Activated CD4-positive, alpha-beta T cell treated with anti-CD3 and anti-CD28 coated beads for 1 hour (primary cell): ENCODE results near the gene TTLL5.

Experiments used
- DNase-seq: peaks from one replicate; pipeline ENCODE4 v3.0.0-alpha.2; 2020

Gene TTLL5

DNA sequence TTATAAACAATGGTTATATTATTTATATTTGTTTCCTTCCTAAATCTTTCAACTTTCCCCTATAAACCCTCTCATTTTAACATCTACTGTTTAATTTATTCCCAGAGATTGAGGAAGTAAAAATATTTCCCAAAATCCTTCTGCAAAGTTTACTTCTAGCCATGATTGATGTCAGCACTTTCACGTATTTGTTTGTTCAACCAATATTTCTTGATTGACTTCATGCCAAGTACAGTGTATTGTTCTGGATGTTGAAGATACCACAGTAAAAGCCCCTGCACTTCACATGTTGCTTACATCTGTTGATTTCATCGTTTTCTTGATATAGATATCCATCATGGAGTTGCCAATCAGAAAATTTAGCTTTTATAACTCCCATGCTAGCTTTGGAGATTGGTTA lies 81.8 kb downstream of the TTLL5 start:
- DNase-seq, result no peak

DNA sequence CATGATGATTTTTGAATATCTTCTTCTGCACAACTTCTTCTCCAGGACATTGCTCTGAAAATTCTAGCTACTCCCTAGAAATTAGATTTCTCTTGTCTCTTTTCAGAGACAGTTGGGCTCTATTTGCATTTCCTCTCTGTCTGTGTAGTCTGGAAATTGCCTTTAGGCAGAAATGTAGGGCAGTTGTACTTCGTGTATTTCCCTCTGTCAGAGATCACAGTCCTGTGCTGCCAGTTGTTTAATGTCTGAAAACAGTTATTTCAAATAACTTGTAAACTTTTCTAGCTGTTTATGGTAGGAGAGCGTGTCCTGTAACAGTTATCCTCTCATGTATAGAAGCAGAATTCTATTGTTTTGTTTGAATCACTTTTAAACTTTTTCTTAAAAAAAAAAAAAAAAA lies 86.9 kb downstream of the TTLL5 start:
- DNase-seq, result no peak

DNA sequence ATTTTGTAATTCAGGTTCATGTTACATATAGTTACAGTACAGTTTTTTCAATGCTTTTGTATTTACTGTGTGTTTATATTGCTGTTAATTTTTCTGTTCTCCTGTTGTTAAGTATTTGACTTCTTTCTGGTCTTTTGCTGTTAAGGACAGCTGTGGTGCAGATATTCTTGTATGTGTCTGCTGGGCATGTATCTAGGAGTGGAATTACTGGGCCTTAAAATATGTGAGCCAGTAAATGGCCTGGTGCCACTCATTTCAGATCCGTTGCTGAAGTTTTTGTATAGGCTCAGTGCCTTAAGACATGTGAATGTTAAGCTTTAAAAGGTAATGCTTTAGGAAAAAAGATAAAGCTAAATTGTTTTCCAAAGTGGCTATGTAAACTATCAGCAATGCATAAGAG lies 87.3 kb downstream of the TTLL5 start:
- no peak for DNase-seq

DNA sequence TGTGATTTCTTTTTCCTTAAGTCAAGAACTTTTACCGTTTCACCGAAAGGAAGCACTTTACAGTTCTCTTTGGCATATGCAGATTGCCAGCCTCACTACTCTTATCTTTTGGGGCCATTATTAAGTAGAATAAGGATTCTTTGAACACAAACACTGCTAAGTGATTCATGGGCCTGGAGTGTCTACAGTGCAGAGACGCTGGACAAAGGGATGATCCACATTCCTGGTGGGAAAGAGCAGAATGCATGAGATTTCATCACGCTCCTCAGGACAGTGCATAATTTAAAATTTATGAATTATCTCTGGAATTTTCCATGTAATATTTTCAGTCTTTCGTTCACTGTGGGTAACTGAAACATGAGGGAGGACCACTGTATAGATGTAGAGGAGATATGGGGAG lies 90.2 kb downstream of the TTLL5 start:
- DNase-seq, result no peak

DNA sequence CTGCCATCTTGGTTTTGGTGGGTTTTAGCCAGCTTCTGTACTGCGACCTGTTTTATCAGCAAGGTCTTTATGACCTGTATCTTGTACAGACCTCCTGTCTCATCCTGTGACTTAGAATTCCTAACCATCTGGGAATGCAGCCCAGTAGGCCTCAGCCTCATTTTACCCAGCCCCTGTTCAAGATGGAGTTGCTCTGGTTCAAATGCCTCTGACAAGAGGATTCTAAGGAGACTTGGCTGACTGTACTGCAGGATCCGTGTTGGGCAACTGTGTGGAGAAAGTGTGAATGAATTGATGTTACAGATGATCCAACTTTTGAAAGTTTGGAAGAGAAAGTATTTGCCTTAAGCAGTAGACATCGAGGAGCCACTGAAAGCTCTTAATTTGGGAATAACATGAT lies 91.0 kb downstream of the TTLL5 start:
- DNase-seq, result no peak

DNA sequence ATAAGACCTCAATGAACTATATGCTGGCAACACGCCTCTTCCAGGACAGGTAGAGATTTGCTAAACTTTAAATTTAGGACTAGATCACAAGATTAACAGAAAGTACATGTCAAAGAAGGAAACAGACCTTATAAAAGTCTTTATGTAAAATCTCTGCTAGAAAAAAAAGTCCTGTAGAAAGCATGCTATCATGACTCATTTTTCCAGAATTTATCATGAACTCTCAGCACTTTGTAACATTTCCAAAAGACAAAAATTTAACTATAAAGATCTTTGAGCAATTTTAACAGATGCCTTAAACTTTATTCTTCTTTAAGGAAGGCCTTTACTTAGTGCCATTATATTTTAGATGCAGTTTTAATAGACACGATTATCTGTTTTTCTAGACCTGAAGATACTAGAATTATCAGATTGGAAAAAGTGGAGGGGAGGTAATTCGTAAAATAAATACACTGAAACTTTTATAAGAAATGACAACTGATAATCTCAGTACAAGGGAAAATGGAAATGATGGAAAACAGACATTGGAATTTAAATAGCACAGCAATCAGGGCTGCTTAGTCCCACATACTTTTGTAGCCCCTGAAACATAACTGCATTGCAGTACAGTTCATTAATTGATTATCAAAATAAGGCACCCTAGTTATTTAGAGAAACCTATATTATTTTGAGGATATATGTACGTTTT lies 92.0 kb downstream of the TTLL5 start:
- no peak for DNase-seq

DNA sequence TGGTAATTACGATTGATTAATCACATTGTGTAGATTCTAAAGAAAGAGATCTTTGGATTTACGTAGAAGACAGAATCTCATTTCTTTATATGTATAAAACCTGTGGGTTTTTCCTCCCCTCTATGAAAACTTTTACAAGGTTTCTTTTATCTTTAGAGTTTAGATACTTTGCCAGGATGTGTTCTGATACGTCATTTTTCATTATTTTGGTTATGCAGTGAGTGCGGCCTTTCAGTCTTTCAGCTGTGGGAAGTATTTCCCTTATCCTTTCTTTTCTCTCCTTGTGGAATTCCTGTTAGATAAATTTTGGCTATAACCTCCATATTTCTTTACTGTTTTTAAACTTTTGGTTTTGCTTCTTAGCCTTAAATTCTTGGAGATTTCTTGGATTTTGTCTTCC lies 92.7 kb downstream of the TTLL5 start:
- no peak for DNase-seq

DNA sequence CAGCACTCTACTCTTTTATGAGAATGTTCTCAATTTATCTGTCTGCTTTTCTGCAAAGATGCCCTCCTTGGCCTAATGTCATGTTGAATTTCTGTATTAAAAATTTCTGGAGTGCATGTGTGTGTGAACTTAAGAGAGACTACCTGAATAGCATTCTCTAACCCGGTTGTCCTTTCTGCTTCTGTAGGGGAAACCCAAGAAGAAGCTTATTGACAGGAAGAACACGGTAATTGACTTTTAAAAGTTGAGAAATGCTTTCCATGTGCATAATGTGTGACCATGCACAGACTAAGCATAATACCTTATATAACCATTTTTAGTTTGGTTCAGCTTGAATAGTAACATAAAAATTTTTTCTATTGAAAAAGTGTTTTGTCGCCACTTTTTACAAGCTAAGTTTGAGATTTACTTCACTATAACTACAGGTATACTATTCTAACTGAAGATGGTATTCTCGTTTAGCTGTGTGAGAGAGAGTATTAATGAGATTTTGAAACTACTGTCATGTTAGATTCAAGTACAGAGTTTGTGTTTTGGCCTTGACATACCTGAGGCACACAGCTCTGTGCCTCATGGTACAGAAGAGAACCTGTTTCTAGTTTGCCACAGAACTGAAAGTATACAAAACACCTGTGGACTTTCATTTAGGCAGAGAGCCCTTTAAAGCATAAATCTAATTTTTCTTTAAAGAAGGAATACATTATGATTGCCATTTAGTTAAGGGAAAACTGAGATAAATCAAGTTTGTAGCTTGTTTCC lies 96.8 kb downstream of the TTLL5 start:
- DNase-seq, result no peak

DNA sequence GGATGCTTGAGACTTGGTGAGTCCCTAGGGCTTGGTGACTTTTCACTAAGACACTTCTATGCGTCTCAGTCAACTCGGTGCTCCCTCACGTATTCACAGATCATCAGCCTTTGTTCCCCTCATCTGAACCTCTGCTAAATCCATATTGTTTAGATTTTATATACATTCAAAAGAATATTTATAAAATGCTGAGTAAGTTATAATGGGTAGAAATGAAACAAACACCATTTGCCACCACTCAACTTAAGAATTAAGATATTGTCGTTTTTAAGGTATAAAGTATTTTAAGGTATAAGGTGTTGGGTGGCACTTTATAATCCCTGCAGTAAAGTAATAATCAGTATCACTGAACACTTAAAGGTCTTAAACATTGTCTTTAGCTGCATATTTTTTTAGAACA lies 103.0 kb downstream of the TTLL5 start:
- DNase-seq, result no peak

DNA sequence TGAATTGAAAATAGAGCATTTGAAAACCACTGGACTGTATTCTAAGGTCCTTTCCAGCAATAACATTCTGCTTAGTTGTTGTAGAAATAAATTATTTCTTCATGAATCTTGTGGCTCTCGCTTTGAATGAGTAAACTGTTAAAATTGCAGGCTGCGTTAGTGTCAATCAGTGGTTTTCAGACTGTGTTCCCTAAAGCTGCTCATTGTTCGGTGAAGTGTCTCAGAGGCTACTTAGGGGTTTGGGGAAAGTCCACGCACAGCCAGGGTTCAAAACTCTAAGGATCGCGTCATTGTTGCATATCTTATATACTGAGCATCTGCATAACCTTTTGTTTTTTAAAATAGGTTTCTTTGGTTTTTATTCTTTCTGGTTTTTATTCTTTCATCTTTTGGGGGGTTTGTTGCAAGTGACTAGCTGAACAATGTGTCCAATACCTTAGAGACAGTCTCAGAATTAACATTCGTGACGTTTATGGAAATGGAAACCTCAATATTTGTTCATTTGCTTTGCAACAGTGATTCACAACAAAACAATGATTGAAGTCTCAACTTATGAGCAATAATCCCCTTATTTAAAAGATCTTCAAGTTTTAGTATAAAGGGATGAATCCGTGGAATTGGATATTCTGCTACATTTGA lies 108.1 kb downstream of the TTLL5 start:
- no peak for DNase-seq

DNA sequence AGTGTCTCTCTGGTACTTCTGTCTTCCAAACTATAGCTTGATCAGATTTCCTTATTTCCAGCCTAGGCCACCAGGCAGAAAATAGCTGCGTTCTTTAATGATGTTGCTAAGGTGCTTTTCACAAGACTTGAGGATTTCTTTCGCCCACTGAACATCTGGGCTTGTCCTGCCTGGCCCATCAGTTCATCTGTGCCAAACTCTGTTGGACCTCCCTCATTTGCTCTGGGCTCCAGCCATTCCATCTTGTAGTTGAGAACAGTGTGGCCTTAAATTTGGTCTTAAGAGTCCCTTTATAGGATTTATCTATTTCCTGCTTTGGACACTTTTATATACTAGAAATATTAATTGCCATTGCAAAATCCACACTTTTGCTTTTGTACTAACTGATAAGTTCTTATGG lies 109.6 kb downstream of the TTLL5 start:
- DNase-seq, result no peak

DNA sequence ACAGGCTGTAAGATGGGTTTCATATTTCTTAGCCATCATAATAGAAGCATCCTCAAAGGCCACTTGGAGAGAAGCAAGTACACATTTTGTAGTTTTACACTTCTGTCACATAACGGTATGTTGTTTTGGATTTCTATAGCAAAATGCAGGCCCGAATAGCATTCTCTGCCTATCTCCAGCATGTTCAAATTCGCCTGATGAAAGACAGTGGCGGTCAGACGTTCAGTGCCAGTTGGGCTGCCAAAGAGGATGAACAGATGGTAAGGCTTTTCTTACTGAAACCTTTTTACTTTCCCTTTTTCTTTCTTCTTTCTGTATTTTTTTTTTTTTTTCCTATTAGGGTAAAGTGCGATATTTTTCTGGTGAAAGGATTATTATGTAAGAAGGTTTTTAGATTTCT lies 110.5 kb downstream of the TTLL5 start:
- no peak for DNase-seq

DNA sequence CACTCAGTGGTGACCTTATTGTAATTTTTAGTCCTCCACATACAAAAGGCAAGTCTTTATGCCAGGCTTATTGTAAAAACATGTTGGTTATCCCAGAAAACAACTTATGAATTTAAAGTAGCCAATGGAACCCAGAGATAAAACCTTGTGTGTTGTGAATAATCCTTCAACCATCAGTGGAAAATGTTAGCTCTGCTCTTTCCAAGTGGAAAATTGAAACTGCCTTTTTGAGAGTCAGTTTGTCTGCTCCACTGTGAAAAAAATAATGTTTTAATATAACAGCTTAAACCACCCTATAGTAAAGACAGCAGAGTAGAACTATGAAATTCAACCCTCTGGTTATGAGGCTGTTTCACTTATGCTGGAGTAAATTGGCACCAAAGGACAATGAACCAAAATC lies 112.0 kb downstream of the TTLL5 start:
- no peak for DNase-seq

DNA sequence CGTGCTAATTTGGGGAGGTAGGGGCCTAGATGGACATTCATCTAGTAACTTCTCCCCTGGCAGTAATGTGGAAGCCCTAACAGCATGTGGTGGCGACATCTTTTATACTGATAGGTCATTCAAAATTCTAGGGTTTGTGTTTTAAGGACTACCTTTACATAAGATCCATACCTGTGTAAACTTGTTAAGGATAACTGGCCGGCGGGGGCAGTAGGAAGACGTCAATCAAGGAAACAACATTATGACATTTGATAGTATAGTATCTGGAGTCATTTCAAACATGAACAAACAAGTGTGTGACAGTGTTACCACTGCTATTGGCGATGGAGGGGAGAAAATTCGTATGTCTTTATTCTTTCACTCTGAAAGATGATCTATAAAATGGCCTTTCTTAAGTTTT lies 120.0 kb downstream of the TTLL5 start:
- DNase-seq, result no peak

DNA sequence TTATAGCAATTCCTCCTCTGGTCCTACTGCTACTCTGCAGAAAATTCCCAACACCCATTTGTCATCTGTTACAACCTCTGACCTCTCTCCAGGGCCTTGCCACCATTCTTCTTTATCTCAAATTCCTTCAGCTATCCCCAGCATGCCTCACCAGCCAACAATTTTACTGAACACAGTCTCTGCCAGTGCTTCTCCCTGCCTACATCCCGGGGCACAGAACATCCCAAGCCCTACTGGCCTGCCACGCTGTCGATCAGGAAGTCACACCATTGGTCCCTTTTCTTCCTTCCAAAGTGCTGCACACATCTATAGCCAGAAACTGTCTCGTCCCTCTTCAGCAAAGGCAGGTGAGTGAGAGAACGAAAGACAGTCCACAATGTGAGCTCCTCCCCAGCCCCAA lies 122.1 kb downstream of the TTLL5 start:
- DNase-seq, result no peak

DNA sequence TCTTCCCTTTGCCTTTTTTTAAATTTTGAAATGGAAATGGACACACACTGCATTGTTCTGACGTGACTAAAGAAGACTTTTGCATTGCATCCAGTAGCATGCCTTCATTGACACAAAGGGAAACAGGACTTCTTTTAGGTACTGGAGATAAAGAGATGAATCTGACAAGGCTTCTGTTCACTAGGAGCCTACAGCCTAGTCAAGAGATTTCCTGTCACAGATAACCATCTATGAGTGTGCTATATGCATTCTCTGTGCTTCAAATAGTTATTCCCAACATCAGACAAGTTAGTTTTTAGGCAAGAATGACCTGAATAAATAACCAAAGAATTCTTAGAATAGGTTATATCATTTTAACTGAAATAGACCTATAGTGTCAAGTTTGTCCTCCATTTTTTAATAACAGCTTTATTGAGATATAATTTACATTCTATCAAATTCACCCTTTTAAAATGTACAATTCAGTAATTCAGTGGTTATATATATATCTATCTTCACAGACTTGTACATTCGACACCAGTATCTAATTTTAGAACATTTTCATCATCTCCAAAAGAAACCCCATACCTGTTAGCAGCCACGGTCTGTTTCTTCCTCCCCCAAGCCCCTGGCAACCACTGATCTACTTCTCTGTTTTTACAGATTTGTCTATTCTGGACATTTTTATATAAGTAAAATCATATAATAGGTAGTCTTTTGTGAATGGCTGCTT lies 122.7 kb downstream of the TTLL5 start:
- DNase-seq, result no peak

DNA sequence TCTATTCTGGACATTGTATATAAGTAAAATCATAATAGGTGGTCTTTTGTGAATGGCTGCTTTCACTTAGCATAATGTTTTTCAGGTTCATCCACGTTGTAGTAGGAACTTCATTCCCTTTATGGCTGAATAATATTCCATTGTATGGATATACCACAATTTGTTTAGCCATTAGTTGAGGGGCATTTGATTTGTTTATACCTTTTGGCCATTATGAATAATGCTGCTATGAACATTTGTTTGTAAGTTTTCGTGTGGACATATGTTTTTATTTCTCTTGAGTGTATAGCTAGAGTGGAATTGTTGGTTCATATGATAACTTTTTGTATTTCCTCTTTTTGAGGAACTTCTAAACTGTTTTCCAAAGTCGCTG lies 123.3 kb downstream of the TTLL5 start:
- DNase-seq, result no peak

DNA sequence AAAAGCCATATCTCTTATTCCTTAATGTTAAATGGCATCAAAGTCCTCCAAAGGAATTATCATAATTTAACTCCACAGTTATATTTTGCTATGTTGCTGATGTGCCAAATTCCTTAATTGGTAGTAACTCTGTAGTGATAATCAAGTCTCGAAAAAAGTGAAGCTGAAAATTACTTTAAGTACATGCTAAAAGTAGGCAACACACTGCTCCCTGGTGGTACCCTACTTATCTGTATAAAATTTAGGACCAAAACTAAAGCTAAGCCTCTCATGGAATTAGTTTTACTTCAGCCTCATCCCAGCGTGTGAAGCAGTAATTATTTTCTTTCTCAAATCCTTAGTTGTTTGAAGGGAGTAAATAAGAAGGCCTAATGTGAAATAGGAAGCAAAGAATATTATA lies 132.8 kb downstream of the TTLL5 start:
- DNase-seq, result no peak

DNA sequence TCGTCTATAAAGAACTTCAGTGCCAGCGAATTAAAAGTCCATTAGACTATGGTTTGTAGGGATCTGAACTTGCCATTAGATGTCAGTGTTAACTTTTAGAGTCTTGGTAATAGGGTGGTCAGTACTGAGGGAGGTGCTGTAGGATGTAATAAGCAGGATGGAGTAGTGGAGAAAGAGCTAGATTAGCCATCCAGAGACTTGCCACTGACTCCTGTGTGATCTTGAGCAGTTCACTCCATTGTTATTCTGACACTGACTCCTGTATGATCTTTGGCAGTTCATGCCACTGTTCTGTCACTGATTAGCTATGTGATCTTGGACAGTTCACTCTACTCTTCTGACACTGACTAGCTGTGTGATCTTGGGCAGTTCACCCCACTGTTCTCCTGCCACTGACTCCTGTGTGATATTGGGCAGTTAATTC lies 133.6 kb downstream of the TTLL5 start:
- no peak for DNase-seq

DNA sequence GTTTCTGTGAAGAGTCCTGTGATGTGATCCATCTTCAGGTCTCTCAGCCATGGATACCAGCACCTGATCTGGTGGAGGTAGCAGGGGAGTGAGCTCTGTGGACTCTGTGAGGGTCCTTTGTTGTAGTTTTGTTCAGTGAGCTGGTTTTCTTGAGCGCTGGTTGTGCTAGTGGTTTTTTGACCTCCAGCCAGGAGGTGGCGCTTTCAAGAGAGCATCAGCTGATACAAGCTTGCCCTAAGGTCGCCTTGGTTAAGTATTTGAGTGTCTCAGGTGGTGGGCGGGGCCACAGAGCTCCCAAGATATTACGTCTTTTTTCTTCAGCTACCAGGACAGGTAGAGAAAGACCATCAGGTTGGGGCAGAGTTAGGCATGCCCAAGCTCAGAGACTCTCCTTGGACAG lies 139.7 kb downstream of the TTLL5 start:
- no peak for DNase-seq

DNA sequence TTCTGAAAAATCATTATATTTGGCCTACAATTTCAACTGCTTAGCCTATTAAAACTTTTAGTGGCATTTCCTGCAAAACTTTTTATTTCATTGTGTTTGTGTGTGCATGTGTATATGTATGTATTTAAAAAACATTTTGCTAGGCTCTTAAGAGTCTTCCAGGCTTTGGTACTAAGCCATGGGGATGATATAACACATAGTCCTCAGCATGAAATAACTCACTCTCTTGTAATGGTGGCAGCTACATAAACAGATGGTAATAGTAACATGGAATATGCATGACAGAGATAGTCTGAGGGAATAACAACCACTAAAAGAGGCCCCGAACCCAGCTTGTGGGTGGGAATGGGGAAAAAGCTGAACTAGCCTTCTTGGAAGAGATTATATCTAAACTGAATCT lies 141.4 kb downstream of the TTLL5 start:
- DNase-seq, result no peak

DNA sequence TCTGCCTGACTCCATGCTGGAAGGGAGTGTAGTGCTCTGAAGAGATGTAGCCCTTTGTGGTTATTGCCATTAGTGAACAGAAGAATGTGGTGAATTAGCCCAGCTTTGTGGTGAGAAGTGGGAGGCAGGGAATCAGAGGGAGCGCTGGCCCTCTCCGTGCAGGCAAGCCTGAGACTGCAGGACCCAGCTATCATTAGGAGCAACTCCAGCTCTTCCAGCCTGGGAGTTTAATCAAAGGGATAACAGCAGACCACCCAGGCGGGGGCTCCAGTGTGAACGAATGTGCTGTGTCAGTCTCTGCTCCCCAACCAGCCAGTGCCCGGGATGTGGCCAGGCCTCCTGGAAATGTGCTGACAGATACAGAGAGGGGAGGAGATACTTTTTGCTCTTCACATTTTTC lies 142.7 kb downstream of the TTLL5 start:
- no peak for DNase-seq

DNA sequence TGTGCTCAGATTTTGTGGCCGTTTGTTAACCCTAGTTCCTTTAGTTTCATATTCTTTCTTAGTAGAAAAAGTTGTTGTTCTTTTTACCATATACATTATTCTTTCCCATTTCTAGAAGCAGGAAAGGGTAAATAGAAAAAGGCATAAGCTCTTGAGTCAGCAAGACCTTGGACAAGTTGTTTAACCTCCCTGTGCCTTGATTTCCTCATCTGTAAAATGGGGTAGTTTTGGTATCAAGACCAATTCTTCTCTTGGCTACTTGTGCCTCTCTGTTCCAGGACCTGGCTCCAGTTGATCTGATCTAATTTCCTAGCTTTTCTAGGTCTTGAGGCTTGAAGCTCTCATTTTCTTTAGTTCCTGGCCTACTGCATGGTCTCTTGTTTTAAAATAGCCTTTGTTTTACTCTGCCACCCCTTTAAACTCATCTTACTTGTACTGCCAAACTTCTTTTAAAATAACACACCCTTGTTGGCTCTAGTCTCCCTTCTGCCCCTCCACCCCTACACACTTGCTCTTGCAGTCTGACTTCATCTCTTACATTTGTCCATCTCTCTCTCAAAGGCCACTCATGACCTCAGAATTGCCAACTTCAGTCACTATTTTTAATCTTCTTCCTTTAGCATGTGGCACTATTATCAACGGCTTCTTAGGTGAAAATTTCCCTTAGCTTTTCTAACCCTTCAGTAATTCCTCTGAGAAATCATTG lies 143.7 kb downstream of the TTLL5 start:
- no peak for DNase-seq
